Lung (tissue), 12 donors: ENCODE measurements around the gene LGALSL. TPM values are rescaled to one million over a fixed set of nuclear protein-coding genes. Genes with fewer than 3 reads are reported as not detected.

ENCODE experiments used
- ATAC-seq: fragments of 200-7000 bp; cut with Tn5 transposase; one replicate; pipeline ENCODE4 v1.9.1; 2020; ENCODE audit warnings: moderate number of reproducible peaks; ENCODE audit not compliant: insufficient read depth, low FRiP score
- DNase-seq, 3 donors: peaks; one replicate each; pipeline ENCODE4 v3.0.0-alpha.2; 2013 to 2017
- H3K27ac ChIP-seq, 2 donors: one replicate each; pipeline ENCODE4 v1.5.1; 2013; ENCODE audit warnings: mild to moderate bottlenecking in 2 of 2, moderate library complexity in 2 of 2, control low read depth in 1 of 2, inconsistent platforms in 1 of 2, low read depth in 1 of 2, low read length in 1 of 2
- H3K27me3 ChIP-seq, 3 donors: one replicate each; pipeline ENCODE4 v1.5.1; 2013; ENCODE audit warnings: low read length in 2 of 3; ENCODE audit not compliant: control insufficient read depth in 3 of 3, insufficient read depth in 3 of 3
- H3K36me3 ChIP-seq, 4 donors: one replicate each; pipeline ENCODE4 v1.5.1; 2013; ENCODE audit warnings: low read length in 4 of 4, mild to moderate bottlenecking in 1 of 4, moderate library complexity in 1 of 4; ENCODE audit not compliant: control insufficient read depth in 4 of 4, insufficient read depth in 4 of 4
- H3K4me1 ChIP-seq, 5 donors: one replicate each; pipeline ENCODE4 v1.5.1; 2013; ENCODE audit warnings: low read length in 5 of 5, mild to moderate bottlenecking in 2 of 5, moderate library complexity in 1 of 5; ENCODE audit not compliant: control insufficient read depth in 5 of 5, insufficient read depth in 5 of 5
- H3K4me3 ChIP-seq: one replicate; pipeline ENCODE4 v1.5.1; 2013; ENCODE audit warnings: mild to moderate bottlenecking, control low read depth, moderate library complexity
- H3K9ac ChIP-seq, 2 donors: one replicate each; pipeline ENCODE4 v1.5.1; 2013; ENCODE audit warnings: low read length in 2 of 2, control low read depth in 1 of 2; ENCODE audit not compliant: insufficient read depth in 1 of 2
- H3K9me3 ChIP-seq, 4 donors: one replicate each; pipeline ENCODE4 v1.5.1; 2013; ENCODE audit warnings: low read length in 3 of 4, mild to moderate bottlenecking in 1 of 4, moderate library complexity in 1 of 4; ENCODE audit not compliant: control insufficient read depth in 4 of 4, insufficient read depth in 3 of 4
- WGBS, 2 donors: extraction: QIAGEN DNeasy Blood & Tissue Kit; methylation state at CpG; one replicate each; pipeline ENCODE4 v1.1.7; 2013; 5-methylcytosine and 5-hydroxymethylcytosine counted together
- polyA plus RNA-seq, 2 donors: library from polyadenylated mRNA; stranded (reverse); fragments of 200-250 nt; gene quantifications; one replicate each; pipeline ENCODE4 v1.2.1, GENCODE V29; 2013
- total RNA-seq, 2 donors: library from RNA; depleted of rRNA in 1 of 2; stranded (reverse); fragments of >200 nt in 1 of 2; gene quantifications; one replicate each; pipeline ENCODE4 v1.2.1, GENCODE V29; 2014 to 2021
- TF ChIP-seq, protein P1 (sequence below): IDR thresholded peaks from 2 replicates; pipeline ENCODE4 v1.5.1; 2012; ENCODE audit warnings: mild to moderate bottlenecking; ENCODE audit errors: control extremely low read depth, extremely low read depth
- donor health status: control.
- donor health status: control.
- donor health status: Bipolar disorder and iron deficiency.
- donor health status: healthy.
- donor health status: DM: yes; HTN: yes; CAD: no.

Gene LGALSL
- total and polyA plus RNA-seq, 4 donors, result 9.1 to 30.6 (median 25.9) TPM

DNA sequence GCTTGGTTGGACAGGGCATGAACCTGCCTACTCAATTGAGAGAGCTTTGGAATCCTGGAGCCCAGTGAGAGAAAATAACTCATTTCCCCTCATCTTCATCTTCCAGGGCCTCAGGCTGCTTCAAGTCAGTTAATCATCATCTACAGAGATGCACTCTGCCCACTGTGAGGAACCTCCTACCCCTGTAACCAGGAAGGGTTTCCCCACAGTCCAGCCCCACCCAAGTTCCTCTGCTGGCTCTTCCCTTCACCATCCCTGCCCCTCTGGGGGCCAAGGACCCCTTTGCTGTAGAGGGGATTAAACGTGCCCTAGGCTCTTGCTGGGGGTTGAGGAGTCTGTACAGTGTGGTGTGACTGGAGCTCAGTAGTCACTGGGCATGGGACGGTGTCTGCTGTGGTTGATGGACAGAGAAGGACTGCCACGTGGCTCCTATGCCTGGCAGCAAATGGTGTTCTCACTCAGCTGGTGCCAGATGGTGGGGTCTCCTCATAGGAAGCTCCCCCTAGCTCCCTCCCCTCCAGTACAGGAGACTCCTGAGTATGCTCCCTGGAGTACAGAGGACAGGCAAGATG lies 29.5 kb upstream of the LGALSL start:
- H3K27ac ChIP-seq, result no peak overlapping the region
- H3K27me3 ChIP-seq, result no peaks in the 10 kb centered on the region
- no peaks in the 10 kb centered on the region for H3K36me3 ChIP-seq
- DNase-seq, result no peak
- ATAC-seq, result no peak
- H3K4me3 ChIP-seq, result no peak overlapping the region
- H3K9me3 ChIP-seq, result no peaks in the 10 kb centered on the region
- TF ChIP-seq, protein P1, sequence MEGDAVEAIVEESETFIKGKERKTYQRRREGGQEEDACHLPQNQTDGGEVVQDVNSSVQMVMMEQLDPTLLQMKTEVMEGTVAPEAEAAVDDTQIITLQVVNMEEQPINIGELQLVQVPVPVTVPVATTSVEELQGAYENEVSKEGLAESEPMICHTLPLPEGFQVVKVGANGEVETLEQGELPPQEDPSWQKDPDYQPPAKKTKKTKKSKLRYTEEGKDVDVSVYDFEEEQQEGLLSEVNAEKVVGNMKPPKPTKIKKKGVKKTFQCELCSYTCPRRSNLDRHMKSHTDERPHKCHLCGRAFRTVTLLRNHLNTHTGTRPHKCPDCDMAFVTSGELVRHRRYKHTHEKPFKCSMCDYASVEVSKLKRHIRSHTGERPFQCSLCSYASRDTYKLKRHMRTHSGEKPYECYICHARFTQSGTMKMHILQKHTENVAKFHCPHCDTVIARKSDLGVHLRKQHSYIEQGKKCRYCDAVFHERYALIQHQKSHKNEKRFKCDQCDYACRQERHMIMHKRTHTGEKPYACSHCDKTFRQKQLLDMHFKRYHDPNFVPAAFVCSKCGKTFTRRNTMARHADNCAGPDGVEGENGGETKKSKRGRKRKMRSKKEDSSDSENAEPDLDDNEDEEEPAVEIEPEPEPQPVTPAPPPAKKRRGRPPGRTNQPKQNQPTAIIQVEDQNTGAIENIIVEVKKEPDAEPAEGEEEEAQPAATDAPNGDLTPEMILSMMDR, result no peak
- WGBS, 2 donors, result 86 to 94% methylated on average over 3 of the region's 3 CpGs
- H3K4me1 ChIP-seq, result peaks cover 0 to 11% (median 0%) of the 10 kb centered on the region in 5 donors
- H3K9ac ChIP-seq, result no peak overlapping the region

DNA sequence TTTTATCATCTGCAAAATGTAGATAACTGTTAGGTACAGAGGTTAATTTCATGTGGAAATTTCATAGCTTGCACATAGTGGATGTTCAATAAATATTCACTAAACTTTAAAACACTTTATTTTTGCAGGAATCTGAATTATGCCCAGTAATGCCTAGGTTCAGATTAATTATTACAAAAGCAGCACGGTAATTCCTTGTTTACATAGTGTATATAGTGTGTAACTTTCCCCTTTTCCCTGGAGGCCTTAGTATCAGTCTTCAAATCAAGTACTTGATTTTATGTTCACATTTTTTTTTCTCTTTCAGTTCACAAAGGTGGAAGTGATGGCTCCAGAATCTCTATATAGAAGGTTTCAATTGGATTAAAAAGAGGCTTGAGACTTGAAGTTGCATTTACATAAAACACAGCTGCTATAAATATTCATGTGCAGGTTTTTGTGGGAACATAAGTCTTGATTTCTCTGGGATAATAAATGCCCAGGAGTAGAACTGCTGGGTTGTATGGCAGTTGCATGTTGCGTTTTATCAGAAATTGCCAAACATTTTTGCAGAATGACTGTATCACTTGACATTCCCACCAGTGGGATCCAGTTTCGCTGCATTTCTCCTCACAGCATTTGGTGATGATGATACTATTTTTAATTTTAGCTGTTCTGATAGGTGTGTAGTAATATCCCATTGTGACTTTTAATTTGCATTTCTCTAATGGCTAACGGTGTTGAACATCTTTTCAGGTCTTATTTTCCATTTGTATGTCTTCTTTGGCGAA lies 27.6 kb upstream of the LGALSL start:
- TF ChIP-seq, protein P1, result no peak
- Histone ChIP-seq H3K4me1 (peaks cover 0 to 11% (median 0%) of the 10 kb centered on the region in 5 donors), H3K27ac (no peak overlapping the region), H3K9ac (no peak overlapping the region), H3K4me3 (no peak overlapping the region), H3K27me3 (no peaks in the 10 kb centered on the region), H3K9me3 (no peaks in the 10 kb centered on the region), H3K36me3 (no peaks in the 10 kb centered on the region)
- WGBS, 2 donors, result 54 to 79% methylated on average over 5 of the region's 5 CpGs
- no peak for DNase-seq
- ATAC-seq, result no peak

DNA sequence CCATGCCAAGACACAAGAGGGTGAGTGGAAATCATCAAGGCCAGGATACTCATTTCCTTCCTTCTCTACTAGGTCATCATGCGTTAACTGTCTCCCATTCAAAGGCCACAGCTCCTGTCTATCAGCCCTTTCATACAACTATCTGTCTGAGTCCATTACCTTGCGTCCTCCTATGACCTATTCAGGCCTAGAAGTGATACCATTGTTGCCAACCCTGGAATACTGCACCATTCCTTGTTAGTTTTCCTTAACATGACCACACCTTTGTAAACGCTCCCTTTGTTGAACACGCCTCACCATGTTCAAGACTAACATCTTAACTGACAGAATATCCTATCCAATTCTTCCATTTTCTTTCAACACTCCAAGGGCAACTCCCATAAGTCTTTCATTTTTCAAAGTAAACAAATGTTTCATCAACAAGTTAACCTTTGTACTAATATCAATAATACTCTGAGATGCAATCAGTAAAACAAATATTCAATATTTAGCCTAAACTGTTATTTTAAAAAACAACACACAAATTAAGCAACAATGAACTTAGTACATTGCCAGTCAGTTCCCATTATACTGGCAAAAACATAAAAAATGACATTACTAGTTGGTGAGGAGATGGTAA lies 19.8 kb upstream of the LGALSL start:
- Histone ChIP-seq H3K36me3 (no peaks in the 10 kb centered on the region), H3K27me3 (peaks cover 0 to 4% (median 0%) of the 10 kb centered on the region in 3 donors), H3K9me3 (no peaks in the 10 kb centered on the region), H3K27ac (no peak overlapping the region), H3K4me3 (no peak overlapping the region), H3K4me1 (peaks cover 0 to 3% (median 0%) of the 10 kb centered on the region in 5 donors), H3K9ac (no peak overlapping the region)
- 87 to 90% methylated on average over 4 of the region's 4 CpGs for WGBS, 2 donors
- no peak for DNase-seq
- TF ChIP-seq, protein P1, result no peak
- ATAC-seq, result no peak
